ENCODE results near the gene NTM. TPM values are rescaled to one million over a fixed set of nuclear protein-coding genes. Genes with fewer than 3 reads are reported as not detected.

NTM gene
- total RNA-seq, 1 experiment from 2014 or later, result 9.9 TPM

GRCh38 chr11:131764649-131765048 lies 394.2 kb downstream of the NTM start:
- Histone ChIP-seq H4K8ac (replicated peaks; ENCODE audit: insufficient read length, low read depth, low read length) (no peak overlapping the region), H2BK12ac (ENCODE audit: insufficient read length, low read depth, low read length) (no peak overlapping the region)

More at GRCh38 chr11:131764649-131765048, 394.2 kb downstream of the NTM start:
- Histone ChIP-seq H3K9ac (ENCODE audit: extremely low read depth, insufficient read length, low read length) (no peak overlapping the region), H3K9me3 (ENCODE audit: control insufficient read depth, low read depth, low read length) (no peaks in the 10 kb centered on the region), H2BK20ac (ENCODE audit: low read depth, low read length, poor library complexity, severe bottlenecking) (no peak overlapping the region), H2BK120ac (ENCODE audit: low read depth, low read length, poor library complexity, severe bottlenecking) (no peak overlapping the region), H3K56ac (ENCODE audit: insufficient read length, low read depth, low read length) (no peak overlapping the region), H3K27me3 (ENCODE audit: insufficient read depth, low read length) (no peaks in the 10 kb centered on the region), H3K4me2 (ENCODE audit: insufficient read depth, insufficient read length, low read length) (no peak overlapping the region), H3K4ac (ENCODE audit: low read depth, low read length) (no peak overlapping the region), H3K27ac (ENCODE audit: insufficient read length, low read depth, low read length) (no peak overlapping the region), H3T11ph (ENCODE audit: low read length) (no peak overlapping the region), H3K79me1 (ENCODE audit: insufficient read depth, low read depth, low read length, poor library complexity, severe bottlenecking) (no peaks in the 10 kb centered on the region), H3K18ac (ENCODE audit: insufficient read length, low read depth, low read length) (no peak overlapping the region), H2BK15ac (ENCODE audit: low read depth, low read length) (no peak overlapping the region), H3K4me1 (ENCODE audit: insufficient read depth, low read length) (no peaks in the 10 kb centered on the region; the same call in 1 of the 2 replicates), H3K23me2 (ENCODE audit: insufficient read length, low read depth, low read length, poor library complexity, severe bottlenecking) (no peaks in the 10 kb centered on the region), H4K91ac (ENCODE audit: insufficient read length, low read depth, low read length) (no peak overlapping the region), H2AK5ac (ENCODE audit: insufficient read length, low read length) (no peak overlapping the region), H4K20me1 (ENCODE audit: control insufficient read depth, insufficient read depth, insufficient read length) (no peaks in the 10 kb centered on the region), H2AFZ (ENCODE audit: low read length) (no peak overlapping the region), H4K5ac (ENCODE audit: insufficient read length, low read depth, low read length) (no peak overlapping the region), H3K23ac (ENCODE audit: insufficient read length, low read depth, low read length) (no peak overlapping the region), H2BK5ac (ENCODE audit: insufficient read length, low read length) (no peak overlapping the region), H3K79me2 (ENCODE audit: insufficient read depth, low read length) (no peaks in the 10 kb centered on the region), H3K14ac (ENCODE audit: insufficient read depth, low read length) (no peak overlapping the region)
- H3K9me3 Mint-ChIP-seq, result no peaks in the 10 kb centered on the region
- H3K27me3 Mint-ChIP-seq (ENCODE audit: low read depth), result peaks cover 4% of the 10 kb centered on the region
- no peaks in the 10 kb centered on the region for H3K36me3 Mint-ChIP-seq (ENCODE audit: insufficient read depth in 1 of 3, low read depth in 3 of 3)
- no peak for DNase-seq
- TF ChIP-seq CTCF (conservative IDR thresholded peaks at IDR 0.05), result no peak
- H3K4me3 Mint-ChIP-seq, result no peak overlapping the region
- peaks cover 22 to 28% of the 10 kb centered on the region in 2 experiments for H3K4me1 Mint-ChIP-seq
- no peak overlapping the region for H3K27ac Mint-ChIP-seq
- WGBS (ENCODE audit: extremely low coverage, insufficient read length, low lambda C conversion rate), result no CpG with 5 or more reads among the region's 3 CpGs
